A204.1 (cell line): ENCODE measurements around the gene DYNC1H1.
"Not testable (repeated sequence)": the region's sequence is repeated elsewhere in the genome, so short reads cannot be mapped to it uniquely, and the experiment has no call there.

Experiments
- FAIRE-seq: peaks from 2 replicates; lab custom pipeline; 2012; peaks lifted over from hg19 to GRCh38; lab: Jason Lieb, UNC

The DYNC1H1 gene

GRCh38 chr14:101965770-101966722, 1.7 kb downstream of the DYNC1H1 start:
- FAIRE-seq: no peak

GRCh38 chr14:101966742-101967141, 2.4 kb downstream of the DYNC1H1 start:
- no peak for FAIRE-seq

DNA sequence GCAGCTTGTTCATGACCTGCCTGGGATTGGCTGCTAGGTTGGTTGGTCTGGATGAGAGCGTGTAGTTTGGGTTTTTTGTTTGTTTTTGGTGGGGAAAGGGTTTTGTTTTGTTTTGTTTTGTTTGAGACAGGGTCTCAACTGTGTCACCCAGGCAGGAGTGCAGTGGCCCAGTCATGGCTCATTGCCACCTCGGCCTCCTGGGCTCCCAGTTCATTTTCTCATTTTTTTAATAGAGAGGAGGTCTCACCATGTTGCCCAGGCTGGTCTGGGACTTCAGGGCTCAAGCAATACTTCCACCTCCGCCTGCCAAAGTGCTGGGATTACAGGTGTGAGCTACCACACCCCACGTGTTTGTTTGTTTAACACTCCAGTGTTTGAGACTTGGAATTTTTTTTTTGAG, 3.8 kb downstream of the DYNC1H1 start:
- FAIRE-seq: no peak

DNA sequence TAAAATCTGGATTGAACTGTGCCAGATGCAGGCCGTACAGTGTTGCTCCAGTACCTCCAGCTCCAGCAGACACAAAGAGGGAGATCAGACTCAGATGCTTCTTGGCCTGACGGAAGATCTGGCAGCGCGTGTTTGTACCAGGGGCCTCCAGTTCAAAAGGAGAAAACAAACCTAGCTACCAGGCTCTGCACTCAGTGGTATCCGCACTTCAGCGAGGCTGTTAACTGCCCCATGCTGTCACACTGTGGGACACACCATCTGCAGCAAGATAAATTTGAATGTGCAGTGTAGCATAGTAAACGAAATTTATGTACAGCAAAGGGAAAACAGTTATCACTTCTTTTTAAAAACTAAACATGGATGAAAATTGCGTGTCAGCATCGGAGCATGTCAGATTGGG, 5.1 kb downstream of the DYNC1H1 start:
- FAIRE-seq: no peak

- no peak for FAIRE-seq
These were observed 6.5 kb downstream of the DYNC1H1 start for GRCh38 chr14:101970830-101971400.

DNA sequence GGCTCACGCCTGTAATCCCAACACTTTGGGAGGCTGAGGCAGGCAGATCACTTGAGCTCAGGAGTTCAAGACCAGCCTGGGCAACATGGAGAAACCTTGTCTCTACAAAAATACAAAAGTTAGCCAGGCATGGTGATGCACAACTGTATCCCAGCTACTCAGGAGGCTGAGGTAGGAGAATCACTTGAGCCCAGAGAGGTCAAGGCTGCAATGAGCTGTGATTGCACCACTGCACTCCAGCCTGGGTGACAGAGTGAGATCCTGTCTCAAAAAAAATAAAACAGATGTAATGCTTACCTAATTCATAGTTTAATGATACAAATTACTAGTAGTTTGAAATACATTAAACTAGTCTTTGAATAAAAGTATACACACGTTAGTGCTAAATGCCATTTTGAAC, 7.1 kb downstream of the DYNC1H1 start:
- FAIRE-seq: not testable (repeated sequence)

DNA sequence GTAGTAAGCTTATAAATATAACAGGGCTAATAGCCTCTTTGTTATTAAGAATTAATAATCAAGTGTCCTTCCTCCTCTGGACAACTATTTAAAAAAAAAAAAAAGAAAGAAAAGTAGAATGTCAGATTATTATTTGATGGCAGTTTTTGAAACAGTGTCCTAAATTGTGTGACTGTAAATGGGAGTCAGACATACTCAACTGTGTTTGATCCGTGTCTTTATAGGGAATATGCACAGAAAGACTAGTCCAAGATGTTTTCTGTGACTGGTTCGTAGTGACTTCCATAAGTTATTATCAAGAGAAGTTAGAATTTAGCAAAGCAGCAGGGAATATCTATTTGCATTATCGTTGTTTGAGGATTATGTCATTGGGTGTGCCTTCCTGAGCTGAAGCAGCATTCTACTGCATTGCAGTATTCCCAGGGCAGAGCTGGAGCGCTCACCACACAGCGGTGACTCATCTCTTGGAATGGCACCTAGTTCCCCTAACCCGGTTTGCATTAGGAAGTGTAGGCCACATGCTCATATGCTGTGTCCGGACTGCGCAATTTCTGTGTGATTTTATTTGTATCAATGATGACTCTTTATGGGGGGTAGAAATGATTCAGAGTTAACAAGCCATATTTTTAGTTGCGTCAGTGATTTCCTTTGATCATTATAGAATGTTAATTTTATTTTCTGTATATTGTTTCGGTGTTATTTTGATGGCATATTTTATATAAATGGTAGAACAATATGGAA, 7.9 kb downstream of the DYNC1H1 start:
- FAIRE-seq: peak; percentile 55

- no peak for FAIRE-seq
These were observed 9.0 kb downstream of the DYNC1H1 start for GRCh38 chr14:101973356-101973755.

DNA sequence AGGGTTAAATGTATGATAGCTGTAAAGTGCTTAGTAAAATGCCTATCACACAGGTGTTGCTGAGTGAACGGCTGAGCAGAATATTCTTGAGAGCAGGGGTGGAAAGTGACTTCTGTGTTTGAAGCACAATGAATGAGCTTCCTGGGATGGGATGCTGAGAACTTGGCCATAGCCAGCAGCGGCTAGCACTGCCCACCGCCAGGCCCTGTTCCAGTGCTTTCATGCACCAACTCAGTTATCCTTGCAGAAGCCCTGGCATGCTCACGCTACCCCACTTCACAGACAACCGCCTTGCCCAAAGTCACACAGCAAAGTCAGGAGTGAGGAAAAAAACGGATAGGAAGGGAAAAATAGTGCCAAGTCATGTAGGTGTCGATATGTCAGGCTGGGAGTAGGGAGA, 10.9 kb downstream of the DYNC1H1 start:
- no peak for FAIRE-seq

GRCh38 chr14:101977311-101978071, 13.1 kb downstream of the DYNC1H1 start:
- FAIRE-seq: no peak

DNA sequence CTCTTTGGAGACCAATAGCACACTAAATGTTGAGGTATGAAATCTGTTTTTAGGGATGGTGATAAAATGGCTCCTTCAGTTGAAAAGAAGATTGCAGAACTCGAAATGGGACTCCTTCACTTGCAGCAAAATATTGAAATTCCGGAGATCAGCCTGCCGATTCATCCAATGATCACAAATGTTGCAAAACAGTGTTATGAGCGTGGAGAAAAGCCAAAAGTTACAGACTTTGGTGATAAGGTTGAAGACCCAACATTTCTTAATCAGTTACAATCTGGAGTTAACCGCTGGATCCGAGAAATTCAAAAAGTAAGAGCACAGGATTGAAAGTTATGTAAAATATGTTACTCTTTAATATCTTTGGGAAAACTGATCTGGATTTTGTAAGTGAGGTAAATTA, 15.3 kb downstream of the DYNC1H1 start:
- no peak for FAIRE-seq

GRCh38 chr14:101980251-101980650, 15.9 kb downstream of the DYNC1H1 start:
- FAIRE-seq: no peak

GRCh38 chr14:101980700-101981099, 16.3 kb downstream of the DYNC1H1 start:
- FAIRE-seq: no peak

- FAIRE-seq: no peak
These were observed 18.2 kb downstream of the DYNC1H1 start for GRCh38 chr14:101982621-101983020.

- not testable (repeated sequence) for FAIRE-seq
These were observed 20.5 kb downstream of the DYNC1H1 start for GRCh38 chr14:101984831-101985230.

DNA sequence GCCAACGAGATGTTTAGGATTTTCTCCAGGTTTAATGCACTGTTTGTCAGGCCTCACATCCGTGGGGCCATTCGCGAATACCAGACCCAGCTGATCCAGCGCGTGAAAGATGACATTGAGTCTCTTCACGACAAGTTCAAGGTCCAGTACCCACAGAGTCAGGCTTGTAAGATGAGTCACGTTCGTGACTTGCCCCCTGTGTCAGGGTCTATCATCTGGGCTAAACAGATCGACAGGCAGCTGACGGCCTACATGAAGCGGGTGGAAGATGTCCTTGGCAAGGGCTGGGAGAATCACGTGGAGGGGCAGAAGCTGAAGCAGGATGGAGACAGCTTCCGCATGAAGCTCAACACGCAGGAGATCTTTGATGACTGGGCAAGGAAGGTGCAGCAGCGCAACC, 21.6 kb downstream of the DYNC1H1 start:
- FAIRE-seq: no peak

- FAIRE-seq: no peak
These were observed 22.6 kb downstream of the DYNC1H1 start for GRCh38 chr14:101986953-101987352.

DNA sequence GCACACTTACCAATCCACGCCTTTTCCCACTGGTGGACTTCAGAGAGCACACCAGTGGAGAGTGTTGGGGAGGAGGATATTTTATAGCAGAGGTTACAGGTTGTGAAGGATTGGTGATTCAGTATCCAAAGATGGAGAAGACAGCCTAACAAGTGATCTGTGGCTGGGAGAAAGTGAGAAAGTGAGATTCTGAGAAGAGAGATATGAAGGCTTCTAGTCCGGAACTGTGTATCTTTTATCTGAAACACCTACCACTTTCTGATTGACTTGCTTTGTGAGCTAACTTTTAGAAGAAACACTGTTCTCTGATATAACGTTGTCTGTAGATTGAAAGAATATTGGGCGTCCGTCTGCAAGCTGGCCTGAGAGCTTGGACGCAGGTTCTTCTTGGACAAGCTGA, 24.0 kb downstream of the DYNC1H1 start:
- FAIRE-seq: no peak

DNA sequence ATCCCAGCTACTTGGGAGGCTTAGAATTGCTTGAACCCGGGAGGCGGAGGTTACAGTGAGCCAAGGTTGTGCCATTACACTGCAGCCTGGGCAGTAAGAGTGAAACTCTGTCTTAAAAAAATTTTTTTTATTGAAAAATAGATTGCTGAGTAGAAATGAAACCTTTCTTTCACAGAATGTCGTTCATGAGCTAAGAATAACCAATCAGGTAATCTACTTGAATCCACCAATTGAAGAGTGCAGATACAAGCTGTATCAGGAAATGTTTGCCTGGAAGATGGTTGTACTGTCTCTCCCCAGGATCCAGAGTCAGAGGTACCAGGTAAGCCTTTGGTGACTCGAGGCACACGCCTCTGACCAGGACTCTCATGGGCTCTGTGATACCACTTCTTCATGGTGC, 27.0 kb downstream of the DYNC1H1 start:
- FAIRE-seq: no peak

GRCh38 chr14:101992708-101993107, 28.3 kb downstream of the DYNC1H1 start:
- FAIRE-seq: no peak

- no peak for FAIRE-seq
These were observed 33.3 kb downstream of the DYNC1H1 start for GRCh38 chr14:101997429-101998336.
